GM18861 (cell line): Measurements from ENCODE around the gene ZBTB37.
"Not testable (repeated sequence)": the region's sequence is repeated elsewhere in the genome, so short reads cannot be mapped to it uniquely, and the experiment has no call there.

ENCODE experiments used
- ATAC-seq: cut with Tn5 transposase; IDR thresholded peaks from one replicate; pipeline ENCODE4 v1.9.1; 2021; ENCODE audit not compliant: unreplicated experiment

ZBTB37 gene

DNA sequence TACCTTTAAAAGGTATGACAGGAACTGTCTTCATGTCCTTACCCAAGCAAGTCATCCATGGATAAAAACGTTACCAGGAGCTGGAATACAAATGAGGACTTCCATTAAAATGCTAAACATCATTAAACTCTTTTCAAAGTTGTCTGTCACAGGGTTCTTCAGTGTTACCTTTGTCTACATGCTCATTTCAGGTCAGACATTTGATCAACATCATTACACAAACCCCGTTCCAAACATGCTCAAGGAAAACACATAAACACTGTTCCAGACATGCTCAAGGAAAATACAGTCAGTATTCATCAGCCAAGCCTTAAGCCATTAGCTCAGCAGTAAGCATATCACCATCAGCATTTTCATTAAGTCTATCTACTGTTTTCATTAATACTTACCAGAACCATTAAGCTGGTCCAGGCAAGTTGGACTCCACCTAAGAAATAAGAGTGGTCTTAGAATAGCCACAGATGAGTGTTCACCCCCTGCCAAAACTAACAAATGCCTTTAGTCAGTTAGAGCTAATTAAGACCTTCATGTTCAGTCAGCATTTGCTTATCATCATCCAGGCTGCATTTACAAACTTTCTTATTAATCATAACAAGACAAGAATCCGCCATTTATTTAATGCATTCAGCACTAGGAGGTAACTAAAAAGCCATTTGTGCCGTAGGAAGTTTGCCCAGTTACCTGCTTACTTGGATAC, 2.6 kb upstream of the ZBTB37 start:
- no peak for ATAC-seq

DNA sequence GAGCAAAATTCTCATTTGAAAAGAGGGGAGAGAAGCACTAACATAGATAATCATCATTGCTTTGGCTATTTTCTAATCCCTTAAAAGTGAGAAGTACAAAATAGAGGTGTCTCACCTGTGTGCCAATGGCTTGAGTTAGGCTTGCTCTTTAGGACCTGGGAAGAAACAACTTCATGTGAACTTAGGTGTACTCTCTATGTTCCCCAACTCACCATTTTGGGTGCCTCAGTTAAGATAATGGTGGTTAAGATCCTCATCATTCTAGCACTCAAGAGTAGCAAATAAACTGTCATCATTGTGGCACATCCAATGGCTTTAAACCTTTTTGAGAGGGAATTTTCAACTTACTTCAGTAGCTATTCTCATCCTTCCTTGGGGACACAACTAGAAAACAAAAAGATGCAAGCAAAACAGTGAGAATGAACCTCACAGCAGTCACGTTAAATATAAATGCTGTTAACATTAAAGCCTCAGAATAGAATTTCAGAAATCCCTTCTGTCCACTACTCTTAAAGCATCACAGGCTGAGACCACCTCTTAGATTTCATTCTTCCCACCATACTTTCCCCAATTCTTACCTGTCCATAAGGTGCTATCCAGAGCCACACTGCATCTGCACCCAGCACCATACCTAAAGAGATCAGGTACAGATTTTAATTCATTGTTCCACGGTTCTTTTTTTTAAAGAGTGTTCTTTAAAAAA, 1.6 kb upstream of the ZBTB37 start:
- no peak for ATAC-seq

DNA sequence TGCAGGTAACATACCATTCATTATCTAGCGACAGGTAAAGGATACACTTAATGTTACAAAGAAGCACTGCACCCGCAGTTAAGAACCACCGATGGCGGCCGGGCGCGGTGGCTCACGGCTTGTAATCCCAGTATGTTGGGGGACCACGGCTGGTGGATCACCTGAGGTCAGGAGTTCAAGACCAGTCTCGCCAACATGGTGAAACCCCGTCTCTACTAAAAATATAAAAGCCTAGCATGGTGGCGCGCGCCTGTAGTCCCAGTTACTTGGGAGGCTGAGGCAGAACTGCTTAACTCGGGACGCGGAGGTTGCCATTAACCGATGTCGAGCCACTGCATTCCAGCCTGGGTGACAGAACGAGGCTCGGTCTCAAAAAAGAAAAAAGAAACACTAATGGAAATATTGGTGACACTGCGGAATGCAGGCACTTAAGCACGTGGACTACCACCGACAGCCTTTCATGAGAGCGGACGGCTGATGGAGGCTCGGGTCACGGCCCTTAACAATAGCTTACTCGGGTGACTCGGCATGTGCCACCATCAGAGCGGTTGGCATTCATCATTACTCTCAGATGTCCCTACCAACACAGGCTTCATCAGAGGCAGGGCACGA, 933 bp upstream of the ZBTB37 start:
- no peak for ATAC-seq

DNA sequence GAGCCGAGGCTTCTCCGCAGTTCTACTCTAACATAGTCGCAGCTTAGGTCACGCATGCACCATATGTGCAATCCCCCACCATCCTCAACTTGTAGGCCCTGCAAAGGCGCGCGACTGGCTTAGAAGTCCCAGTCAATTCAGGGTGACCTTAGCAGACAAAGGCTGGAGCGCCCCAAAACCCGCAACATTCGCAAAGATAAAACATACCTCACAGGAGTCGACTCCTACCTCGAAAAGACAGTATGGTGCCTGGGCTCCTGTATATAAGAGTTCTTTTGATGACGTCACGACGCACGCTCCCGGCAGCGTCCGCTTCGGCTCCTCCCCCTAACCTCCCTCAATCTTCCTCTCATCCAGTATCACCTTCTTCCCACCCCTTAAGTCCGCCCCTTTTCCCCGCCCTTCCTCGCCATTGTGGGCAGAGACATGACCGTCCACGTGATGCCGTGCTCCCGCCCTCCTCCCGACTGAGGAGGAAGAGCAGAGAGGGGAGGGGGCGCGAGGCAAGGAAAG, 371 bp upstream of the ZBTB37 start, which contains the start of gene GAS5:
Gene GAS5, minus strand, starts transcription at position 237 of the 513 bp plus-strand sequence.
- peak; percentile 63 for ATAC-seq

DNA sequence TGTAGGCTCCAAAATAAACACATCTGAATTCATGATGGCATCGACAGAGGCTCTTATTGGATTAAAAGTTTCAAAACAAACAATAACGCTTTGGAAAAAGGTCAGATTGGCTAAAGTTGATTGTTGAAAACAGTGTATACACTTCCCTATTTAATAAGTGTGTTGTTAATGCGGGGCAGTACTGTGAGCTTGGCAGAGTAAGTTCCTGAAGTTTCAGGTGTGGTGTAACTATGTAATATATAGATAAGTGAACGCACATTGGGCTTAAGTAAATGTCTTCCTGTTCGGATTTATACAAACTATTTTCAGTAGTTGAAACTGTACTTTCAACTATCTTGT, 810 bp downstream of the ZBTB37 start:
- ATAC-seq, result no peak

DNA sequence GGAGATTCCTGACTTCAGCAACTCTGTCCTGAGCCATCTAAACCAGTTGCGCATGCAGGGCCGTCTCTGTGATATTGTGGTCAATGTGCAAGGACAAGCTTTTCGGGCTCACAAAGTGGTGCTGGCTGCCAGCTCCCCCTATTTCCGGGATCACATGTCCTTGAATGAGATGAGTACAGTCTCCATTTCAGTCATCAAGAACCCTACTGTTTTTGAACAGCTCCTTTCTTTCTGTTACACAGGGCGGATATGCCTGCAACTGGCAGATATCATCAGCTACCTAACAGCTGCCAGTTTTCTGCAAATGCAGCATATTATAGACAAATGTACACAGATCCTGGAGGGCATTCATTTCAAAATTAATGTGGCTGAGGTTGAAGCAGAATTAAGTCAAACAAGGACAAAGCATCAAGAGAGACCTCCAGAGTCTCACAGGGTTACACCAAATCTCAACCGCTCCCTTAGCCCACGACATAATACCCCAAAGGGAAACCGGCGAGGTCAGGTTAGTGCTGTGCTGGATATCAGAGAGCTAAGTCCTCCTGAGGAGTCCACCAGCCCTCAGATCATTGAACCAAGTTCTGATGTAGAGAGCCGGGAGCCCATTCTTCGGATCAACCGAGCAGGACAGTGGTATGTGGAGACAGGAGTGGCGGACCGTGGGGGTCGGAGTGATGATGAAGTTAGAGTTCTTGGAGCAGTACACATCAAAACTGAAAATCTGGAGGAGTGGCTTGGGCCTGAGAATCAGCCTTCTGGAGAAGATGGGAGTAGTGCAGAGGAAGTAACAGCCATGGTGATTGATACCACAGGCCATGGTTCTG, 2.3 kb downstream of the ZBTB37 start:
- ATAC-seq, result peak; percentile 35

DNA sequence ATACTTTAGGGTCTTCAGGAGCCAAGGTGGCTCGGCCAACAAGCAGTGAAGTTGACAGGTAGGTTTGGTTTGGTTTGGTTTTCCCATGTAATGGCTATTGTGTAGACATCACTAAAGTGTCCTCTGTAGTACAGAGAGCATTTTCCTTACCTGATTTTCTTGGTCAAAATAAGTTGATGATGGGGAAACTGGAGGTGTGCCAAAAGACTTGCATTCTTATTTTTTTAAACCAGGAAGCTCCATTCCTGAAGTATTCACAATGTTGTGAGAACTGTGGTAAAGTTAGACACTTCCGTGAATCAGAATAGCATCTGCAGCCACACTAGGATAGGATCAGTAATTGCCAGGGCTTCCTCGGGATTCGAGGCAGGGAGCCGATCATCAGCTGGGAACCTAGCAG, 2.9 kb downstream of the ZBTB37 start:
- no peak for ATAC-seq

DNA sequence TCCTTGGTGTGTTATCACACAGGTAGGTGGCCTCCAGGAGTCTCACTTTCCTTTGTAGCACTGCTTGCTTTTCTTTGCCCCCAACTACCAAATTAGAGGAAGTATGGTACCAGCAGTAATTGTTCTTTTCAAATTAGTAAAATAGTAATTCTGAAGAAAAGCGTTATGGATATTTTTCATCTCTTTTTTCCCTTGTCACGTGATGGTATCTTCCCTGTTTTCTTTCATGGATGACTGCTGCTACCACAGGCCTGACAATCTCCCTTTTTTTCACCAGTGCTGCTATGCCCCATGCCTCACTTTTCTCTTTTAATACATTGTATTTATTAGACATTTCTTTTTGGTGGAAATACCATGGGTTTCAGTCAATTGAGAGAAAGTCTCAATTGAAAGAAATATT, 3.3 kb downstream of the ZBTB37 start:
- no peak for ATAC-seq

DNA sequence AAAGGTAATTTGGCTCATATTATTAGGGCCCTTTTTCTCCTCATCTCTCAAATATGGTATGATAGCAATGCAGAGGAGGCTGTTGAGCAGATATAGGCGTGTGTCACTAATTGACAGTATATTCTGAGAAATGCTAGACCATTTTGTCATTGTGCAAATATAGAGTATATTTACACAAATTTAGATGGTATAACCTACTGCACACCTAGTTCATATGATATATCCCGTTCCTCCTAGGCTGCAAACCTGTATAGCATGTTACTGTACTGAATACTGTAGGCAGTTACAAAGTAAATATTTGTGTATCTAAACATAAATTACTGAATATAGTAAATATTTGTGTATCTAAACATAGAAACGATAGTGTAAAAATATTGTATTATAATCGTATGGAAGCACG, 8.6 kb downstream of the ZBTB37 start:
- ATAC-seq, result no peak

DNA sequence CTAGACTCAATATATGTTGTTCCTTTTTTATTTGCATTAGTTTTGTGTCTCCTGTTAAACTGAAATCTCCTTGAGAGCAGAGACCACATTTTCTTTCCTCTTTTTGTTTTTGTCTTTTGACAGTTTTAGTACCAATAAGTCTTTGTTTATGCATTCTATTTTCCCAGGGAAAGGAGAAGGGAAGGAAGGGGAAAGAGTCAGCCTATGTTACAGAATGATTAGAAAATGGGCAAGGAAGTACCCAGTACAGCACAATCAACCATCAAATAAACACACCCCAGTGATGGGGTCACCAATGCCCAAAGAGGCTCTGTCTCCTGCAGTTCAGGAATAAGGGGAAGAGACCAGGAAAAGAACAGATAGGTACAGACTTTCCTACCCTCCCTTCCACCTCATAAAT, 10.1 kb downstream of the ZBTB37 start:
- no peak for ATAC-seq

DNA sequence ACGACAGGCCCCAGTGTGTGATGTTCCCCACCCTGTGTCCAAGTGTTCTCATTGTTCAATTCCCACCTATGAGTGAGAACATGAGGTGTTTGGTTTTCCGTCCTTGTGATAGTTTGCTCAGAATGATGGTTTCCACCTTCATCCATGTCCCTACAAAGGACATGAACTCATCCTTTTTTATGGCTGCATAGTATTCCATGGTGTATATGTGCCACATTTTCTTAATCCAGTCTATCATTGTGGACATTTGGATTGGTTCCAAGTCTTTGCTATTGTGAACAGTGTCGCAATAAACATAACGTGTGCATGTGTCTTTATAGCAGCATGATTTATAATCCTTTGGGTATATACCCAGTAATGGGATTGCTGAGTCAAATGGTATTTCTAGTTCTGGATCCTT, 12.9 kb downstream of the ZBTB37 start:
- not testable (repeated sequence) for ATAC-seq

DNA sequence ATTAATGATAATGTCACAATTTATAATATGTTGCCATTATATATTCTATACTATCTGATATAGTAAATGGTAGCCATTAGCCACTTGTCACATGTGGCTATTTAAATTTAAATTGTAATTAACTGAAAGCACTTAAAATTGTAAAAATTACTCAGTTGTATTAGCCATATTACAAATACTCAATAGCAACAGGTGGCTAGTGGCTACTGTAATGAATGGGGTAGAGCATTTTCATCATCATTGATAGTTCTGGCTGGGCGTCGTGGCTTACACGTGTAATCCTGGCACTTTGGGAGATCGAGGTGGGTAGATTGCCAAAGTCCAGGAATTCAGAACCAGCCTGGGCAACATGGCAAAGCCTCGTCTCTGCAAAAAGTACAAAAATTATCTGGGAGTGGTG, 16.5 kb downstream of the ZBTB37 start:
- ATAC-seq, result no peak

DNA sequence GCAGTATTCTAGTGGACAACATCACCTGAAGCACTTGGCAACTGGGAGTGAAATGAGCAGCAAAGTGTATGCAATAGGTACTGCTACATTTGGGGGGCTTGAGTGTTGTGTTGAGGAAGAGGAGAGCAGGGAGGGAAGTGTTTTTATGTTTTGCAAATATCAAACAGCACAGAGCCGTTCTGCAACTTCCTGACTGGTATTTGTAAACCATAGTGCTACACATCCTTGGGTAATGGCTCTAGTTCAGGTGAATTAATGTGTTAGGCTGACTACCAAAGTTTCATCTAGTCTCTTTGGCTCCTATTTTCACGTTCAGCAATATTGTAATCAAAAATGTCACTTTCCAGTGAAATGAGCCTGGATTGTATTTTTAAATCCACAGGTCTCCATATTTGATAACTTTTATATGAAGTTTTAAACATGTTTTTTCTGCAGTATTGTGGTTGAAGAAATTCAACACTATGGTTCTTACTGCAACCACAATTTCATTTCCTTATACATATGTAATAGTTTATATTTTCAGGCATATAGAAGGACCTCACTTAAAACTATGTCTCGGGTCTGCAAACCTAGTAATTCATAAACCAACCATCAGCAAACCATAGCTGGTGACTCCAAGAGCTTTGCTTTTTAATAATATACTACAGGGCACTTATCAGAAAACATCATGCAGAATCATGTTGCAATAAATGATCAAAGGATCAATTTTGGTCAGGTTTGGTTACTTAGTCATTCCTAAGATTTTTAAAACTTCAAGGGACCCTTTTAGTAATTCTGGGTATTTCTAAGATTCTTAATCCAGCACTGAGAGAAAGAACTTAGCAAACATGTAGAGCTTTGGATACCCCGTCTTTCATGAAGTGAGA, 18.8 kb downstream of the ZBTB37 start:
- no peak for ATAC-seq

DNA sequence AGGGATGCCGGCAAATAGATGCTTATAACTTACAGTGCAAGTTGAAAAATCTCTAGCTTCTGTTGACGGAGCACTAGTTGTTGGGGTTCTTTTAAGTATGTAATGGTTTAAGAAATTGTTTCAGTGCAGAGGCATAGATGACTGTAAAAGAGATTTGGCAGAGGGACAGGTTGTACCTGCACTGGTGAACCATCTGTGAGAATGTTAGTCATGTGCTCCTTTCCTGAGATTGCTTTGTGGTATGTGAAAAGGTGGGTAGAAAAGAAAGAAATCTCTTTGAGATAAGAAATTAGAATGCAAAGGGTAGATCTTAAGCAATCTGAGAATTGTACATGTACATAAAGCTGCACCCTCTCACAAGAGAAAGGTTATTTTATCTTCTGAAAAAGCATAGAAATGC, 19.4 kb downstream of the ZBTB37 start:
- ATAC-seq, result no peak

DNA sequence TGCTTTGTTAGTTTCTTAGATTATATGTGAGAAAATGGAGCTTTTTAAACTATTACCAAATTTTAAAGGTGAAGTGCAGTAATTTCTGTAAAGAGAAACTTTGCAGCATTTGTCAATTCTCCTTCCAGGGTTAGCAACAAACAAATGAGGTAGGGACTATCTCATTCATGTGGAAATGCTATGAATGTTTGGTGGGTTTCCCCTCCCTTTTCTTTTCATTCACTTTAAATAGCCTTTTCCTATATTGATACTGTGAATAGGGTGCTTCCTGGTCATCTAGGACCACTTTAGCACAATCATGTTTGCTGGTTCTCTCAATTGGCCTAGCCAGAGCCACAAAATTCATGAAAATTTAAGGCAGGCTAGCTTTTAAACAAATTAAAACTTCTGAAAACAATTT, 20.6 kb downstream of the ZBTB37 start:
- no peak for ATAC-seq

DNA sequence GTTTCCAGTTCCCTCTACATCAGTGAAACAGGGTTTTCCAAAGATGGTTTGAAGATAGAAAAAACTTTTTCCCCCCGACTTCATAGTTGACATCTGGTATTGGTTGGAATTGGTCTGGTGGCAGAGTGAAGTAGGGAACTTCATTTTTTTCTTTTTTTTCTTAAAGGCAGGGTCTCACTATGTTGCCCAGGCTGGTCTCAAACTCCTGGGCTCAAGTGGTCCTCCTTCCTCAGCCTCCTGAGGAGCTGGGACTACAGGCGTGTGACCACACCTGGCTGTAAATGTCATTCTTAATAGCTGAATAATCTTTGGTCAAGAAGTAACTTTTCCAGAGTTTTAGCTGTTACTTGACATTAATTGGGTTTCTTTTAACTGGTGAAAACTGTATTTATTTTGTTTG, 21.7 kb downstream of the ZBTB37 start:
- no peak for ATAC-seq

DNA sequence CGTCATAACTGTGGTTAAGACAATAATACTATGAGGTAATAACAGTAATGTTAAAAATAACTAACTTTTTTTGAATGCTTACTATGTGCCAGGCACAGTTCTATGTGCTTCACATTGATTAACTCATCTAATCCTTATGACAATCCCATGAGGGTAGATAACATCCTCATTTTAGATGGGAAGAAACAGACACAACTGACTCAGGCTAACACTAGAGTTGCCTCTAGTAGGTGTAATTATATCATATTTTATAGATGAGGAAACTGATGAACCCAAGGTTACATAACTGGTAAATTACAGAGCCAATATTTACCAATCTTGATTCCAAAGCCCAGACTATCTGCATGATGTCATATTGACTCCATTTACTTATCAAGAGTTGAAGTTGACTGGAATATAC, 25.4 kb downstream of the ZBTB37 start:
- no peak for ATAC-seq

DNA sequence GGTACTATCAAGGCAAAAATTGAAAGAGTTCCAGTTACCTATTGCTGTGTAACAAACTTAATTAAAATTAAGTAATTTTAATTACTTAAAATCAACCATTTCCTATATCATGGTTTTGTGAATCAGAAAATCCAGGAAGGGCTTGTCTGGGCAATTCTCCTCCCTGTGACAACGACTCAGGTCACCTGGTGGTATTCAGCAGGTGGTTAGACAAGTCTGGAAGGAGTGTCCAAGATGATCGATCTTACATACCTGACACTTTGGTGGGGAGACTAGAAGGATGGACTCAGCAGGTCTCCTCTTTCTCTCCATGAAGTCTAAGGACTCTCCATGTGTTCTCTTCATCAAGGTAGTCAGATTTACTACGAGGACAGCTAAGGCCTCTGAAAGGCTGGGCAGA, 26.0 kb downstream of the ZBTB37 start:
- no peak for ATAC-seq

DNA sequence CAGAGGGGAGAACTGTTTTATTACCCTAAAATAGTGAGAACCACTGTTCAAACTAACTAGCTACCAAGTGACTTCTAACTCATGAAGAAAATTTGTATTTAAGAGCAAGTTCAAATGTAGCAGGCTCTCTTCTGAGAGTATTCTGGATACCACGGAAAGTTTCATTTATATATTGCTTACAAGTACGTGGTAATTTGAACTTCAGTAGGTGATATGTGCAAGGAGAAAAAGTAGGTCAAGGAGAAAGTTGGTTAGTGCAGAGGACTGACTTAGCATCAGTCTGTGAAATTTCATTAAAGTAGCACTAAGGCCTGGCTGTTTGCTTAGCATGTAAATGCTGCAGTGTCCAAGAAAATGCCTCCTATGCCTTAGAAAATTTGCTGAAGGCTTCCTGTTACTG, 32.2 kb downstream of the ZBTB37 start:
- no peak for ATAC-seq

DNA sequence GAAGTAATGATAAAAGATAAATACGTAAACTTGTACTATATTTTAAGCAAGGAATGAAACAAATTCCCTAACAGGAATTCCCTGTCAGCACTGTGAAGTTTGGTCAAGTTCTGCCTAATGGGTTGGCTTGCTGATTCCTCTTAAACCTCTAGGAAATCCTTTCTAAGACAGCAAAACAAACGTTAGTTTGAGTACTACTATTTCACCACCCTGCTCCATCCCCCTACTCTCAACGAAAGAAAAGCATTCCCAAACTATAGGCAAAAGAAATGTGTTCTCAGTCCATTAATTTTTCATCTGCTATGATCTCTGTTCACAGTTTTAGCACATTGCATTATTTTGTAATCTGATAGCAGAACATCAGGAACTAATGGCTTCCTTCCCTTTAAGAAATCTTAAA, 32.8 kb downstream of the ZBTB37 start:
- no peak for ATAC-seq
